ENCODE measurements around the gene SMPDL3A.

- TF ChIP-seq CTCF (IDR thresholded peaks at IDR 0.05) (no peak), POLR2A (IDR thresholded peaks at IDR 0.05) (no peak)
These were observed 10.2 kb downstream of the SMPDL3A start for GRCh38 chr6:122799140-122799745.

Data from thyroid gland (tissue), 4 donors.